GM12878 (cell line): Measurements from ENCODE around the gene CTDP1. TPM values are rescaled to one million over a fixed set of nuclear protein-coding genes. Genes with fewer than 3 reads are reported as not detected.

Experiments
- BHLHE40 ChIP-seq, 2 experiments: fragments of 450-650 bp in 1 of 2; IDR thresholded peaks; 2 replicates each; pipeline ENCODE4 v1.6.1; 2011 to 2017; ENCODE audit warnings: low read depth in 2 of 2, borderline replicate concordance in 1 of 2, improper control_type of control experiment in 1 of 2, low read length in 1 of 2, mild to moderate bottlenecking in 1 of 2
- BMI1 ChIP-seq: fragments of 450-650 bp; IDR thresholded peaks from 2 replicates; pipeline ENCODE4 v1.6.1; 2016; ENCODE audit warnings: mild to moderate bottlenecking, moderate library complexity, borderline replicate concordance
- CHD1 ChIP-seq: IDR thresholded peaks from 2 replicates; pipeline ENCODE4 v1.6.1; 2012; ENCODE audit warnings: low read depth, low read length, improper control_type of control experiment
- CHD4 ChIP-seq: fragments of 200-600 bp; sonication (generic); IDR thresholded peaks from 2 replicates; pipeline ENCODE4 v1.6.1; 2016; ENCODE audit warnings: mild to moderate bottlenecking
- CREM ChIP-seq: IDR thresholded peaks from 2 replicates; pipeline ENCODE4 v1.6.1; 2014; ENCODE audit warnings: antibody characterized with exemption, low read depth
- EP300 ChIP-seq, 2 experiments: fragments of 150-350 bp in 1 of 2; IDR thresholded peaks; 2 replicates each; pipeline ENCODE4 v1.6.1; 2011 to 2012; ENCODE audit warnings: low read depth in 2 of 2, low read length in 2 of 2, borderline replicate concordance in 1 of 2, improper control_type of control experiment in 1 of 2, inconsistent platforms in 1 of 2; ENCODE audit not compliant: control insufficient read depth in 1 of 2
- ETV6 ChIP-seq, 2 experiments: fragments of 450-650 bp in 1 of 2; IDR thresholded peaks in 1 of 2; conservative IDR thresholded peaks in 1 of 2; 2 replicates each; pipeline ENCODE4 v1.6.1; 2014; ENCODE audit warnings: antibody characterized with exemption in 1 of 2, borderline replicate concordance in 1 of 2, low read depth in 1 of 2, mild to moderate bottlenecking in 1 of 2, moderate library complexity in 1 of 2
- HCFC1 ChIP-seq: fragments of 150-350 bp; IDR thresholded peaks from 2 replicates; pipeline ENCODE4 v1.6.1; 2014; ENCODE audit warnings: low read length
- IKZF1 ChIP-seq: fragments of 450-650 bp; conservative IDR thresholded peaks from 2 replicates; pipeline ENCODE4 v1.6.1; 2017; ENCODE audit warnings: antibody characterized with exemption, mild to moderate bottlenecking
- JUND ChIP-seq: IDR thresholded peaks from 2 replicates; pipeline ENCODE4 v1.6.1; 2012; ENCODE audit warnings: low read depth, mild to moderate bottlenecking, low read length, improper control_type of control experiment, moderate library complexity
- MXI1 ChIP-seq: fragments of 150-350 bp; IDR thresholded peaks from 2 replicates; pipeline ENCODE4 v1.6.1; 2011; ENCODE audit warnings: low read depth, mild to moderate bottlenecking, inconsistent platforms, low read length, improper control_type of control experiment
- MYB ChIP-seq: fragments of 150-350 bp; IDR thresholded peaks from 2 replicates; pipeline ENCODE4 v1.6.1; 2014; ENCODE audit warnings: mild to moderate bottlenecking, low read depth, low read length, borderline replicate concordance
- NFIC ChIP-seq: IDR thresholded peaks from 2 replicates; pipeline ENCODE4 v1.6.1; 2012; ENCODE audit warnings: low read depth, mild to moderate bottlenecking, inconsistent platforms, low read length, moderate library complexity
- NR2C2 ChIP-seq: IDR thresholded peaks from 2 replicates; pipeline ENCODE4 v1.6.1; 2011; ENCODE audit warnings: borderline replicate concordance, low read depth; ENCODE audit not compliant: control insufficient read depth, insufficient read length
- RELA ChIP-seq: fragments of 450-650 bp; IDR thresholded peaks from 2 replicates; pipeline ENCODE4 v1.8.0; 2014; ENCODE audit warnings: borderline replicate concordance; ENCODE audit not compliant: partially characterized antibody
- SMAD5 ChIP-seq: IDR thresholded peaks from 2 replicates; pipeline ENCODE4 v1.6.1; 2016; ENCODE audit warnings: antibody characterized with exemption, low read depth
- SRF ChIP-seq, 2 experiments: IDR thresholded peaks; 2 replicates each; pipeline ENCODE4 v1.6.1; 2011; ENCODE audit warnings: low read depth in 2 of 2, low read length in 2 of 2, mild to moderate bottlenecking in 1 of 2, moderate library complexity in 1 of 2
- STAT1 ChIP-seq: fragments of 450-650 bp; conservative IDR thresholded peaks from 2 replicates; pipeline ENCODE4 v1.6.1; 2014; ENCODE audit warnings: antibody characterized with exemption, mild to moderate bottlenecking
- TBL1XR1 ChIP-seq: IDR thresholded peaks from 2 replicates; pipeline ENCODE4 v1.6.1; 2012; ENCODE audit warnings: low read depth, low read length, improper control_type of control experiment
- ZNF217 ChIP-seq: fragments of 450-650 bp; IDR thresholded peaks from 2 replicates; pipeline ENCODE4 v1.6.1; 2017; ENCODE audit warnings: antibody characterized with exemption, mild to moderate bottlenecking
- polyA plus RNA-seq, 11 experiments: library from polyadenylated mRNA; depleted of rRNA in 4 of 11; unstranded in 6 of 11; stranded (reverse) in 5 of 11; fragments of >200 nt; fragmentation: Nextera tagmentation in 4 of 11; fragmentation: Illumina TruSeq in 1 of 11; extraction: Ambion mirVana in 4 of 11; extraction: Trizol in 1 of 11; gene quantifications; 1 replicate in 1 of 11; 2 replicates in 10 of 11; pipeline versions ENCODE4 v1.2.1 to v1.2.3, GENCODE V29; 2011 to 2016; ENCODE audit warnings: inconsistent platforms in 2 of 11, missing spikeins in 2 of 11, low read depth in 1 of 11
- total RNA-seq, 4 experiments: library from RNA; depleted of rRNA in 3 of 4; stranded (reverse); fragments of >200 nt in 3 of 4; fragmentation: Illumina TruSeq in 1 of 4; extraction: Trizol in 1 of 4; gene quantifications; 2 replicates each; pipeline versions ENCODE4 v1.2.1 to v1.2.3, GENCODE V29; 2013 to 2021
- TF ChIP-seq, protein P1 (sequence below): fragments of 450-650 bp; formaldehyde crosslinking; IDR thresholded peaks from 2 replicates; pipeline ENCODE4 v1.4.0; 2020; ENCODE audit warnings: mild to moderate bottlenecking, moderate library complexity
- TF ChIP-seq, protein P2 (sequence below): fragments of 450-650 bp; IDR thresholded peaks from 2 replicates; pipeline ENCODE4 v1.6.1; 2014; ENCODE audit warnings: mild to moderate bottlenecking
- TF ChIP-seq, protein P3 (sequence below): IDR thresholded peaks from 2 replicates; pipeline ENCODE4 v1.6.1; 2012; ENCODE audit warnings: low read depth, low read length, improper control_type of control experiment
- TF ChIP-seq, protein P4 (sequence below): IDR thresholded peaks from 2 replicates; pipeline ENCODE4 v1.6.1; 2011; ENCODE audit warnings: borderline replicate concordance, low read depth, mild to moderate bottlenecking, moderate library complexity, mixed read lengths, low read length; ENCODE audit not compliant: insufficient read depth; ENCODE audit errors: extremely low read length

CTDP1 gene
- total and polyA plus RNA-seq, 10 of the 15 experiments (the other 5 are each of a cell fraction or from before 2014, with no cell fraction given), result 0.32 to 31.3 (median 8.8) TPM

DNA sequence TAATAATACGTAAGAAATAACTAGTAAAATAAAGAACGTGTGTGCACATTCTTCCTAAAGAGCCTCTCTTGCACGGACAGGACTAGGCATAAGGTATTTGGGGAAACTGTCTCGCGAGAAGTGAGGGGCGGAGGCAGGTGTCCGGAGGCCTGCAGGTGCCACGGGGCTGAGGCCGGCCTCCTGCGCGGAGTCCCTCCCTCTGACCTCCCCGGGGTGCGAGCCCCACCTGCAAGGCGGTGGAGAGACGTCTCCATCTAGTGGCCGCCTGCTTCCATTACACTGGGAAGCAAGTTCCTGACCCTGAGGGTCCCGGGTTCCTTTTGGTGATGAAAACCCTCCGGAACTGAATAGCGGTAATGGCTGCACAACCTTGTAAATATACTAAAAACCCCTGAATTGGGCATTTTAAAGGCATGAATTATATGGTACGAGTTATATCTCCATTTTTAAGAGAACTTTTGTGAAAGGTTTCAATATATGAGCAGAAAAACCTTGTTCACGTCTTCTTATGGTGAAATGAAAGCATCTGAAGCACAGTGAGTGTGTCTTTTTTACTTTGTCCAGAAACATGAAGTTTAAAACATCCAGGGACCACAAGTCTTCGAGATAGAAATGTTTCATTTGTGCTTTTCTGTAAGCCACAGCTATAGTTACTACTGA is 35.5 kb upstream of the CTDP1 start (continued):
- TF ChIP-seq, protein P1, sequence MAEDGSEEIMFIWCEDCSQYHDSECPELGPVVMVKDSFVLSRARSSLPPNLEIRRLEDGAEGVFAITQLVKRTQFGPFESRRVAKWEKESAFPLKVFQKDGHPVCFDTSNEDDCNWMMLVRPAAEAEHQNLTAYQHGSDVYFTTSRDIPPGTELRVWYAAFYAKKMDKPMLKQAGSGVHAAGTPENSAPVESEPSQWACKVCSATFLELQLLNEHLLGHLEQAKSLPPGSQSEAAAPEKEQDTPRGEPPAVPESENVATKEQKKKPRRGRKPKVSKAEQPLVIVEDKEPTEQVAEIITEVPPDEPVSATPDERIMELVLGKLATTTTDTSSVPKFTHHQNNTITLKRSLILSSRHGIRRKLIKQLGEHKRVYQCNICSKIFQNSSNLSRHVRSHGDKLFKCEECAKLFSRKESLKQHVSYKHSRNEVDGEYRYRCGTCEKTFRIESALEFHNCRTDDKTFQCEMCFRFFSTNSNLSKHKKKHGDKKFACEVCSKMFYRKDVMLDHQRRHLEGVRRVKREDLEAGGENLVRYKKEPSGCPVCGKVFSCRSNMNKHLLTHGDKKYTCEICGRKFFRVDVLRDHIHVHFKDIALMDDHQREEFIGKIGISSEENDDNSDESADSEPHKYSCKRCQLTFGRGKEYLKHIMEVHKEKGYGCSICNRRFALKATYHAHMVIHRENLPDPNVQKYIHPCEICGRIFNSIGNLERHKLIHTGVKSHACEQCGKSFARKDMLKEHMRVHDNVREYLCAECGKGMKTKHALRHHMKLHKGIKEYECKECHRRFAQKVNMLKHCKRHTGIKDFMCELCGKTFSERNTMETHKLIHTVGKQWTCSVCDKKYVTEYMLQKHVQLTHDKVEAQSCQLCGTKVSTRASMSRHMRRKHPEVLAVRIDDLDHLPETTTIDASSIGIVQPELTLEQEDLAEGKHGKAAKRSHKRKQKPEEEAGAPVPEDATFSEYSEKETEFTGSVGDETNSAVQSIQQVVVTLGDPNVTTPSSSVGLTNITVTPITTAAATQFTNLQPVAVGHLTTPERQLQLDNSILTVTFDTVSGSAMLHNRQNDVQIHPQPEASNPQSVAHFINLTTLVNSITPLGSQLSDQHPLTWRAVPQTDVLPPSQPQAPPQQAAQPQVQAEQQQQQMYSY (CRISPR knock-in tag), result no peak
- TF ChIP-seq MYB, result no peak
- no peak for TF ChIP-seq HCFC1
- no peak for TF ChIP-seq NFIC
- TF ChIP-seq, protein P2, sequence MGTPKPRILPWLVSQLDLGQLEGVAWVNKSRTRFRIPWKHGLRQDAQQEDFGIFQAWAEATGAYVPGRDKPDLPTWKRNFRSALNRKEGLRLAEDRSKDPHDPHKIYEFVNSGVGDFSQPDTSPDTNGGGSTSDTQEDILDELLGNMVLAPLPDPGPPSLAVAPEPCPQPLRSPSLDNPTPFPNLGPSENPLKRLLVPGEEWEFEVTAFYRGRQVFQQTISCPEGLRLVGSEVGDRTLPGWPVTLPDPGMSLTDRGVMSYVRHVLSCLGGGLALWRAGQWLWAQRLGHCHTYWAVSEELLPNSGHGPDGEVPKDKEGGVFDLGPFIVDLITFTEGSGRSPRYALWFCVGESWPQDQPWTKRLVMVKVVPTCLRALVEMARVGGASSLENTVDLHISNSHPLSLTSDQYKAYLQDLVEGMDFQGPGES, result no peak
- no peak for TF ChIP-seq ZNF217
- TF ChIP-seq, protein P3, sequence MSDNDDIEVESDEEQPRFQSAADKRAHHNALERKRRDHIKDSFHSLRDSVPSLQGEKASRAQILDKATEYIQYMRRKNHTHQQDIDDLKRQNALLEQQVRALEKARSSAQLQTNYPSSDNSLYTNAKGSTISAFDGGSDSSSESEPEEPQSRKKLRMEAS, result no peak
- no peak for TF ChIP-seq CHD1
- TF ChIP-seq JUND, result no peak
- TF ChIP-seq STAT1, result 0 out of 2 replicates have a peak, but pooled peaks have one; percentile 50
- no peak for TF ChIP-seq ETV6 (conservative IDR thresholded peaks at IDR 0.05 in 1 of 2, IDR thresholded peaks at IDR 0.05 in 1 of 2; ENCODE audit: borderline replicate concordance in 1 of 2, low read depth in 1 of 2)
- TF ChIP-seq BMI1, result no peak
- TF ChIP-seq IKZF1, result peak; percentile 24; the same call in 1 of the 2 replicates
- TF ChIP-seq MXI1, result peak; percentile 30; the same call in 1 of the 2 replicates
- TF ChIP-seq NR2C2, result no peak
- no peak for TF ChIP-seq CHD4
- peak; percentile 43 for TF ChIP-seq RELA
- TF ChIP-seq EP300 (IDR thresholded peaks at IDR 0.05; ENCODE audit: borderline replicate concordance in 1 of 2, control insufficient read depth in 1 of 2, low read depth in 2 of 2, low read length in 2 of 2), result no peak
- TF ChIP-seq, protein P4, sequence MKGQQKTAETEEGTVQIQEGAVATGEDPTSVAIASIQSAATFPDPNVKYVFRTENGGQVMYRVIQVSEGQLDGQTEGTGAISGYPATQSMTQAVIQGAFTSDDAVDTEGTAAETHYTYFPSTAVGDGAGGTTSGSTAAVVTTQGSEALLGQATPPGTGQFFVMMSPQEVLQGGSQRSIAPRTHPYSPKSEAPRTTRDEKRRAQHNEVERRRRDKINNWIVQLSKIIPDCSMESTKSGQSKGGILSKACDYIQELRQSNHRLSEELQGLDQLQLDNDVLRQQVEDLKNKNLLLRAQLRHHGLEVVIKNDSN, result no peak
- no peak for TF ChIP-seq SRF (IDR thresholded peaks at IDR 0.05; ENCODE audit: low read depth in 2 of 2, low read length in 2 of 2)
- no peak for TF ChIP-seq SMAD5
- TF ChIP-seq TBL1XR1, result 0 out of 2 replicates have a peak, but pooled peaks have one; percentile 45
- TF ChIP-seq BHLHE40 (IDR thresholded peaks at IDR 0.05; ENCODE audit: borderline replicate concordance in 1 of 2, low read depth in 2 of 2, low read length in 1 of 2), result peak; percentile 26 to 73; a peak in 2 of 4 replicates
- TF ChIP-seq CREM, result no peak
